Karpas-422 (cell line): ENCODE measurements around the gene RBSN. TPM values are rescaled to one million over a fixed set of nuclear protein-coding genes. Genes with fewer than 3 reads are reported as not detected.

ENCODE experiments used
- DNase-seq: peaks from one replicate; pipeline ENCODE4 v3.0.0-alpha.2; 2015
- H2AFZ ChIP-seq: fragments of 200-600 bp; sonication (generic); 2 replicates; pipeline ENCODE4 v1.6.1; 2014; ENCODE audit warnings: antibody characterized with exemption, low read length, mixed read lengths
- H3K27ac ChIP-seq: fragments of 200-600 bp; sonication (generic); 2 replicates; pipeline ENCODE4 v1.5.1; 2014; ENCODE audit warnings: mild to moderate bottlenecking, low read length, moderate library complexity
- H3K27me3 ChIP-seq: fragments of 200-600 bp; sonication (generic); 2 replicates; pipeline ENCODE4 v1.6.1; 2014; ENCODE audit warnings: low read length, mixed read lengths
- H3K36me3 ChIP-seq: fragments of 200-600 bp; sonication (generic); 2 replicates; pipeline ENCODE4 v1.6.1; 2014; ENCODE audit warnings: low read length, mixed read lengths; ENCODE audit not compliant: insufficient read depth
- H3K4me1 ChIP-seq: fragments of 200-600 bp; sonication (generic); 2 replicates; pipeline ENCODE4 v1.6.1; 2014; ENCODE audit warnings: mild to moderate bottlenecking, low read length, mixed read lengths
- H3K4me2 ChIP-seq: fragments of 200-600 bp; sonication (generic); 2 replicates; pipeline ENCODE4 v1.6.1; 2014; ENCODE audit warnings: low read length, low read depth, mild to moderate bottlenecking; ENCODE audit not compliant: poor library complexity, severe bottlenecking
- H3K4me3 ChIP-seq: fragments of 200-600 bp; sonication (generic); 2 replicates; pipeline ENCODE4 v1.5.1; 2014; ENCODE audit warnings: mild to moderate bottlenecking, antibody characterized with exemption, low read length, mixed read lengths
- H3K79me2 ChIP-seq: fragments of 200-600 bp; sonication (generic); 2 replicates; pipeline ENCODE4 v1.6.1; 2014; ENCODE audit warnings: mild to moderate bottlenecking, low read length, mixed read lengths
- H3K9ac ChIP-seq: fragments of 200-600 bp; sonication (generic); 2 replicates; pipeline ENCODE4 v1.6.0; 2014; ENCODE audit warnings: low read length
- H3K9me2 ChIP-seq: fragments of 200-600 bp; sonication (generic), shearing (Covaris generic); replicated peaks from 2 replicates; pipeline ENCODE4 v1.6.0; 2014; ENCODE audit warnings: mild to moderate bottlenecking, low read length, moderate library complexity; ENCODE audit not compliant: insufficient read depth
- H3K9me3 ChIP-seq: fragments of 300-700, 200-600 bp; sonication (generic); 2 replicates; pipeline ENCODE4 v1.6.1; 2014; ENCODE audit warnings: low read length, mixed read lengths
- H4K20me1 ChIP-seq: fragments of 200-600 bp; sonication (generic); 2 replicates; pipeline ENCODE4 v1.6.1; 2014; ENCODE audit warnings: mild to moderate bottlenecking, antibody characterized with exemption, low read length, low read depth; ENCODE audit not compliant: insufficient read depth
- total RNA-seq: library from RNA; depleted of rRNA; stranded (reverse); fragments of >200 nt; shearing (Covaris generic); gene quantifications from 2 replicates; pipeline ENCODE4 v1.2.3, GENCODE V29; 2014; ENCODE audit warnings: low replicate concordance

The RBSN gene
- total RNA-seq, 1 experiment from 2014 or later: 12.2 TPM

DNA sequence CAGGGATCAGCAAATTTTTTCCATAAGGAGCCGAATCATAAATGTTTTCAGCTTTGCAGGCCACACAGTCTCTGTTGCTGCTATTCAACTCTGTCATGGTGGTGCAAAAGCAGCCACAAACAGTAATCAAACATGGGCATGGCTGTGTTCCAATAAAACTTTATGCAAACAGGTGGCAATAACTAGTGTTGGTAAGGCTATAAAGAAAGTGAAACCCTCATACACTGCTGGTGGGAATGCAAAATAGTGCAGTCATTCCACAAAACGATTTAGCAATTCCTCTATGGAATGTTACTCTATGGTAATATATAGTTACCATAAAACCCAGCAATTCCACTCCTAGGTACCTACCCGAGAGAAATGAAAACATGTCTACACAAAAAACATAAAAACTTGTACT is 19.9 kb downstream of the RBSN start:
- Histone ChIP-seq H3K9ac (no peak overlapping the region), H3K9me3 (no peaks in the 10 kb centered on the region), H3K4me1 (no peaks in the 10 kb centered on the region), H4K20me1 (no peaks in the 10 kb centered on the region), H3K27ac (no peak overlapping the region), H3K79me2 (no peaks in the 10 kb centered on the region), H3K9me2 (no peaks in the 10 kb centered on the region), H3K27me3 (no peaks in the 10 kb centered on the region), H3K4me3 (no peak overlapping the region), H3K36me3 (peaks cover 56% of the 10 kb centered on the region), H3K4me2 (no peak overlapping the region), H2AFZ (no peak overlapping the region)
- DNase-seq: peak; percentile 22

DNA sequence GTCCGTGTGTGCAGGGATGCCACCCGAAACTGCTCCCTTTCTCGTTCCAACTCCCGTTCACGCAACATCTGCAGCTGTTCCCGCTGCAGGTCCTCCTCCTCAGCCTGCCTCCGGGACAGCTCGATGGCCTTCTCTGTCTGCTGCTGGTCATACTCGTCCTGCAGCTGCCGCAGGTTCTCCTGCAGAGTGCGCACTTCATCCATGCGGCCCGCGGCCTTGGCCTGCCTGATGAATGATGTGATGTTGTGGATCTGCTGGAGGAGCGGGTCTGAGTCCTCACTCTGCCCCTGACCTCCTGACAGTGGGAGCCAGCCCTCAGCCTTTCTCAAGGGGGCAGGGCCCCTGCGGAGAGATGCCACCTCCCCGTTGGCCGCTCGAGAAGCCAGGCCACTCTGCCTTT is 24.4 kb downstream of the RBSN start:
- no peak overlapping the region for H3K27ac ChIP-seq
- peaks cover 27% of the 10 kb centered on the region for H3K36me3 ChIP-seq
- no peaks in the 10 kb centered on the region for H3K79me2 ChIP-seq
- H3K4me2 ChIP-seq: no peak overlapping the region
- H4K20me1 ChIP-seq: no peaks in the 10 kb centered on the region
- no peak overlapping the region for H2AFZ ChIP-seq
- H3K4me1 ChIP-seq: no peaks in the 10 kb centered on the region
- H3K27me3 ChIP-seq: no peaks in the 10 kb centered on the region
- no peaks in the 10 kb centered on the region for H3K9me2 ChIP-seq
- no peak overlapping the region for H3K9ac ChIP-seq
- no peak for DNase-seq
- no peaks in the 10 kb centered on the region for H3K9me3 ChIP-seq
- no peak overlapping the region for H3K4me3 ChIP-seq

GRCh38 chr3:15071699-15072098 is 27.2 kb downstream of the RBSN start:
- H2AFZ ChIP-seq: no peak overlapping the region
- no peaks in the 10 kb centered on the region for H3K9me2 ChIP-seq
- no peaks in the 10 kb centered on the region for H3K9me3 ChIP-seq
- H3K4me1 ChIP-seq: no peaks in the 10 kb centered on the region
- H3K4me3 ChIP-seq: no peak overlapping the region
- no peak overlapping the region for H3K27ac ChIP-seq
- no peak for DNase-seq
- no peaks in the 10 kb centered on the region for H4K20me1 ChIP-seq
- H3K4me2 ChIP-seq: no peak overlapping the region
- no peak overlapping the region for H3K9ac ChIP-seq
- H3K36me3 ChIP-seq: peaks cover 10% of the 10 kb centered on the region; the same call in 1 of the 2 replicates
- H3K27me3 ChIP-seq: no peaks in the 10 kb centered on the region
- H3K79me2 ChIP-seq: no peaks in the 10 kb centered on the region

DNA sequence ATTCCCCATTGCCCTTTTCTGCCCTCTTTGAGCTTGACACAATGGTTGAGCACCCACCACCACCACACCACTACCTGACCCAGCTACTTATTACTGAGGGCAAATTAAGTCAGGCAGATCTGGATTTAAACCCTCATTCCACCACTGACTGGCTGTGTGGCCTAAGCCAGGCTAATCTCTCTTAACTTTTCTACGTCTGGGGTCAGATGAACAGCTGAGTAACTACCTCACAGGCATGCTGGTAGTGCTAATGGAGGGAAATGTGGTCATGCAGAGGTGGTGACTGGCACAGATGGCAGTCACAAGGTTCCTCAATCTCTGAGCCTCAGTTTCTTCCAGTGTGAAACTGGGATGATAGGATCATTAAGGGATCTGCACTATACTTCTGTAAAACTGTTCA is 29.5 kb downstream of the RBSN start:
- H3K36me3 ChIP-seq: no peaks in the 10 kb centered on the region
- no peak for DNase-seq
- peaks cover 7% of the 10 kb centered on the region for H3K79me2 ChIP-seq

GRCh38 chr3:15066467-15066866 is 32.5 kb downstream of the RBSN start:
- Histone ChIP-seq H3K36me3 (peaks cover 9% of the 10 kb centered on the region; the same call in 1 of the 2 replicates), H3K27ac (no peak overlapping the region), H3K4me1 (peaks cover 18% of the 10 kb centered on the region), H3K9me3 (no peaks in the 10 kb centered on the region), H3K9ac (no peak overlapping the region), H4K20me1 (peaks cover 17% of the 10 kb centered on the region), H3K4me2 (no peak overlapping the region), H2AFZ (no peak overlapping the region), H3K79me2 (peaks cover 24% of the 10 kb centered on the region), H3K4me3 (no peak overlapping the region), H3K27me3 (no peaks in the 10 kb centered on the region), H3K9me2 (no peaks in the 10 kb centered on the region)
- DNase-seq: no peak

More for the DNA sequence above, 29.5 kb downstream of the RBSN start:
- Histone ChIP-seq H3K4me2 (no peak overlapping the region), H2AFZ (no peak overlapping the region), H3K27me3 (no peaks in the 10 kb centered on the region), H4K20me1 (peaks cover under 1% of the 10 kb centered on the region; the same call in 1 of the 2 replicates), H3K27ac (no peak overlapping the region), H3K9ac (no peak overlapping the region), H3K9me3 (no peaks in the 10 kb centered on the region), H3K4me1 (peaks cover 5% of the 10 kb centered on the region), H3K9me2 (no peaks in the 10 kb centered on the region), H3K4me3 (no peak overlapping the region)

GRCh38 chr3:15065550-15066007 is 33.4 kb downstream of the RBSN start:
- peak overlapping the region; percentile 86 for H3K4me3 ChIP-seq
- peak overlapping the region; percentile 96 for H3K9ac ChIP-seq
- DNase-seq: no peak
- H2AFZ ChIP-seq: peak overlapping the region; percentile 87
- H3K9me2 ChIP-seq: no peaks in the 10 kb centered on the region
- H3K79me2 ChIP-seq: peaks cover 29% of the 10 kb centered on the region
- no peak overlapping the region for H3K27ac ChIP-seq
- H4K20me1 ChIP-seq: peaks cover 17% of the 10 kb centered on the region
- H3K27me3 ChIP-seq: no peaks in the 10 kb centered on the region
- peaks cover 18% of the 10 kb centered on the region for H3K4me1 ChIP-seq
- H3K9me3 ChIP-seq: no peaks in the 10 kb centered on the region
- peaks cover 9% of the 10 kb centered on the region; the same call in 1 of the 2 replicates for H3K36me3 ChIP-seq
- peak overlapping the region; percentile 79 for H3K4me2 ChIP-seq

DNA sequence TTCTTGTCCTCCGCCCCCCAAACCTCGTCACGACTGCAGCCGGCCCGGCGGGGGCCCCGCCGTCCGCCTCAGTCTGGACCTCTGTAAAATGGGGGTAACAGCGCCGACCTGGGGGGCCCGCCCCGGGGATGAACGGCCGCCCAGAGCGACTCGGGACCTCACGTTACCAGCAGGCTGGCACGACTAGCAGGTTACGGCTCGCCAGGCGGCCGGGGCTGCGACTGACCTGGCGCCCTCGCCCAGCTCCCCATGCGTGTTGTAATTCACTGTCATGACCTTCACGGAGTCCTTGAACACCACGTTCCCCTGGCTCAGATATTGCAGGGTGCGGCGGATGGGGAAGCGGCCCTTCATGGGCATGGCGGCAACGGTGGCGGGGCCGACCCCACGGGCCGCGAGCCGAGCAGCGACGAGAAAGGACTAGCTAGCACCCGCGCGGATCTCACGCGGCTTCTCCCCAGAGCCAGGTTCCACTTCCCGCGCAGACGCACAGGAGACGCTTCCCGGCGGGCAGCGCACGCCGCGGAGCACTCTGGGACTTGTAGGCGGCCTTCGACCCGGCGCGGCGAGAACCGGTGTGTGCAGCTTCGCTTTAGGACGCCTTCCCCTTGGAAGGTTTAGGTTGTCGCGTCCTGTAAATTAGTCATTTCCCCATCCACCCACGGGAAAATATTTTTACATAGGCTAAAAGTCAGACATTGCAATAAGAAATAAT is 34.0 kb downstream of the RBSN start, which contains the start of gene MRPS25:
Gene MRPS25, minus strand, starts transcription at position 481 of the 715 bp plus-strand sequence. Its CDS starts 121 bp downstream, at position 360.
- Histone ChIP-seq H3K9me3 (no peaks in the 10 kb centered on the region), H4K20me1 (peaks cover 17% of the 10 kb centered on the region)

DNA sequence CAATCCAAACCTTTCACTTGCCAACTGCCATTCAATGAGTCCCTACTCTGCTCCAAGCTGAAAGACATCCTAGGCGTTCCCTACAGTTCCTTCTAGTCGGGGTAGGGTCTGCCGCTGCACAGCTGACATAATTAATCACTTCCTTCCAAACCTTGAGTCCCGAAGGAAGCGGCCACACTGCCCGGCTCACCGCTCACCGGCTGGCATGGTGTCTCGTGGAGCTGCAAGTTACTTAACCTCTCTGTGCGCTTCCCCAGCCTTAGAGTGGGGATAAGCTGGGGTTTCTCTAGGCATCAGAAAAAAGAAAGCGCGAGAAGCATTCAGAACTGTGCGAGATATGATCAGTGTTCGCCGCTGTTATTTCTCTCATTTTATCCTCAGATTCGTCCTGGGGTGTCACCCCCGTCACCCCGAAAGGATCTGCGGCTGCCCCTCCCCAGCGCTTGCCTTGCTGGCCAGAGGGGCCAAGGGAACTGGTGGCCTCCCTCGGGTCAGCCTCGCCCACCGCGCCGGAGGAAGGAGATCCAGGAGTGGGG is 34.6 kb downstream of the RBSN start:
- peak overlapping the region; percentile 66 for H3K27ac ChIP-seq
- peak overlapping the region; percentile 86 for H3K4me3 ChIP-seq
- no peaks in the 10 kb centered on the region for H3K27me3 ChIP-seq
- no peak overlapping the region for H2AFZ ChIP-seq
- peaks cover 18% of the 10 kb centered on the region for H3K4me1 ChIP-seq
- H4K20me1 ChIP-seq: peaks cover 19% of the 10 kb centered on the region
- peaks cover 16% of the 10 kb centered on the region; the same call in 1 of the 2 replicates for H3K36me3 ChIP-seq
- H3K9me3 ChIP-seq: no peaks in the 10 kb centered on the region
- H3K9ac ChIP-seq: peak overlapping the region; percentile 96
- peak; percentile 73 for DNase-seq
- H3K79me2 ChIP-seq: peaks cover 38% of the 10 kb centered on the region
- no peaks in the 10 kb centered on the region for H3K9me2 ChIP-seq
- H3K4me2 ChIP-seq: peak overlapping the region; percentile 79

More for the DNA sequence above, 34.0 kb downstream of the RBSN start, which contains the start of gene MRPS25:
- Histone ChIP-seq H3K79me2 (peaks cover 32% of the 10 kb centered on the region), H2AFZ (peak within 1 kb of the TSS; percentile 87), H3K4me1 (peaks cover 18% of the 10 kb centered on the region), H3K36me3 (peaks cover 9% of the 10 kb centered on the region; the same call in 1 of the 2 replicates), H3K9me2 (no peaks in the 10 kb centered on the region), H3K4me2 (peak within 1 kb of the TSS; percentile 79), H3K27me3 (no peaks in the 10 kb centered on the region), H3K9ac (peak within 1 kb of the TSS; percentile 96), H3K27ac (peak within 1 kb of the TSS; percentile 66), H3K4me3 (peak within 1 kb of the TSS; percentile 86)
- DNase-seq: peak; percentile 97
